Endometrial microvascular endothelial cells (primary cell): ENCODE measurements around the gene AUTS2. TPM values are rescaled to one million over a fixed set of nuclear protein-coding genes. Genes with fewer than 3 reads are reported as not detected.

Source experiments
- in situ Hi-C: cut with HindIII; loops from 2 replicates; pipeline ENCODE4 v1.10.0; 2017; ENCODE audit warnings: low sequenced_read_pairs, low pct_unique_long_range_greater_than_20kb; ENCODE audit errors: inconsistent ontology term
- total RNA-seq: library from RNA; depleted of rRNA; stranded (reverse); fragments of >200 nt; gene quantifications from one replicate; pipeline ENCODE4 v1.2.3, GENCODE V29; 2015; ENCODE audit errors: inconsistent ontology term

The AUTS2 gene
- total RNA-seq, 1 donor from 2014 or later: 0.09 TPM

DNA sequence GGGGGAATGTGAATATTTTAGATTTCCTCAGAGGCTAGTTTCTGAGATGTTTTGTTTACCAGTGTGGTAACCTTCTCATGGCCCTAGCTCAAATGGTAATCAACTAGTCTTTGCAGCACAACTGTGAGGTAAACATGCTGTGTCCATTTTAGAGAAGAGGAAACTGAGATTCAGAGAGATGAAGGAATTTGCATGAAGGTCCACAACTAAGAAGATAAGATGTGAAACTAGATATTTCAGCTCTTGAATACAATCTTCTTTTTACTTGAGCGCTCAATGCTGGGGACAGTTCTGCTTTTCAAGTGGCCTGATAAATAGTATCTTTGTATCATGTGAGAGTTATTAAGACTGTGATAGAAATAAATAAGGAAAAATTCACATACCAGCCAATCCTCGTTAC, 245.4 kb downstream of the AUTS2 start:
- in situ Hi-C loops: no loop called here

GRCh38 chr7:69844264-69844868, 246.1 kb downstream of the AUTS2 start:
- in situ Hi-C loops: no loop called here

- in situ Hi-C loops: no loop called here
Measured at GRCh38 chr7:69845721-69846495, 247.6 kb downstream of the AUTS2 start.

DNA sequence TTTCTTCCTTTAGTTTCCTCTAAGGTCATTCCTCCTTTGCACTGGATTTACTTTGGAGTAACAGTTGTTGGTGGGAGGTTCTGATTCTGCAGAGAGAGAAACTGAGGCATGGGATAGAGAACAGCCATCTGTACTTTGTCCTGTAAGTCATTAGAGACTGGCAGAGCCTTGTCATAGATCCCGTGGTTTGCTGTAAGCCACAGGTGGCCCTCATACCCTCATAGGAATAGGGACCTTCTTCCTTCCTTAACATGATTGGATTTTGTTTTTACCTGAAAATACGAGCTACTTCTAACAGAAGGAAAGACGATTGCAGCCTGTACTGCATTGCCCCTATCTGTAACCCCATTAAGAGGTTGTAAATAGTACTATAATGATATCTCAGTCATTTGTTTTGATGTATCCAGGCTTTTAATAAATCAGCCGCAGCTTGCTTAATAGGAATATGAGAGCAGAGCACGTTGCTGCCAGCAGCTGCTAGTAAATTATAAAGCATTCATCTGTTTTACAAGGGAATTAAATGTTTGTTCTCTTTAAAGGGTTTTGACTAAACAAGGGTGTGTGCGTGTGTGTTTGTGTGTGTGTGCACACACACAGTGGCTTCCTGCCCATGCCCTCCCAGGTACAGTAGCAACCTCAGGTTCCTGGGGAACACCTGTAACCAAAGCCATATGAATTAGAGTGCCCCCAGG, 249.8 kb downstream of the AUTS2 start:
- in situ Hi-C loops: no loop called here

DNA sequence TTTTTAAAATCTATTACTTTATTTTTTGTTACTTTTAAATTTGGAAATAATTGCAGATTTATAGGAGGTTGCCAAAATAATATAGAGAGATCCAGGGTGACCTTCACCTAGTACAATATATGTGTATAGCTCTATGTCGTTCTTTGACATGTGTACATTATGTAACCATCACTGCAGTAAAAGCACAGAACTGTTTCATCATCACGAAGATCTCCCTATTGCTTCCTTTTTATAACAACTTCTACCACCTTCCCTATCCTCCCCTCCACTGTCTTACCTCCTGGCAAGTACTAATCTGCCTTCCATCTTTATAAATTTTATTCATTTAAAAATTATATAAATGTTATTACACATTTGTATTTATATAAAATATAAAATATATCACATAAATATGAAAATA, 251.0 kb downstream of the AUTS2 start:
- in situ Hi-C loops: no loop called here

GRCh38 chr7:69857014-69857413, 258.7 kb downstream of the AUTS2 start:
- in situ Hi-C loops: no loop called here

GRCh38 chr7:69858471-69858870, 260.2 kb downstream of the AUTS2 start:
- in situ Hi-C loops: no loop called here

GRCh38 chr7:69859342-69859741, 261.1 kb downstream of the AUTS2 start:
- in situ Hi-C loops: no loop called here

DNA sequence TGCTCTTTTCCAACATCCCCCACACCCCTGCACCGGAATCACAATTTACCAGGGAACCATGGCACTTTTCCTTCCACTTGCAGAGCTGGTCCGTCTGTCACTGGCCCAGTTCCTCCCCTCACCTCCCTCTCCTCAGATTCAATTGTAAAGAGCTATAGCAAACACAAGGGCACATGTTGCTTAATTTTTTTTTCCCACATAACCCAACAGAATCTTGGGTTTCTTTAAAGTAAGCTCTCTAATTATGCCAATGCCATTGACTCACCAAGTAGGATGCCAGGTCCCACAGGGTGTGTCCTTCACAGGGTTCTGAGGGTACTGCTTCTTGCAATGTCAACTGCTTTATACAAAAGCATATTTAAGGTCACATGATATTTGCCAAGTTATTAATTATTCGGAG, 262.2 kb downstream of the AUTS2 start:
- in situ Hi-C loops: no loop called here

GRCh38 chr7:69860941-69861622, 262.8 kb downstream of the AUTS2 start:
- in situ Hi-C loops: no loop called here

DNA sequence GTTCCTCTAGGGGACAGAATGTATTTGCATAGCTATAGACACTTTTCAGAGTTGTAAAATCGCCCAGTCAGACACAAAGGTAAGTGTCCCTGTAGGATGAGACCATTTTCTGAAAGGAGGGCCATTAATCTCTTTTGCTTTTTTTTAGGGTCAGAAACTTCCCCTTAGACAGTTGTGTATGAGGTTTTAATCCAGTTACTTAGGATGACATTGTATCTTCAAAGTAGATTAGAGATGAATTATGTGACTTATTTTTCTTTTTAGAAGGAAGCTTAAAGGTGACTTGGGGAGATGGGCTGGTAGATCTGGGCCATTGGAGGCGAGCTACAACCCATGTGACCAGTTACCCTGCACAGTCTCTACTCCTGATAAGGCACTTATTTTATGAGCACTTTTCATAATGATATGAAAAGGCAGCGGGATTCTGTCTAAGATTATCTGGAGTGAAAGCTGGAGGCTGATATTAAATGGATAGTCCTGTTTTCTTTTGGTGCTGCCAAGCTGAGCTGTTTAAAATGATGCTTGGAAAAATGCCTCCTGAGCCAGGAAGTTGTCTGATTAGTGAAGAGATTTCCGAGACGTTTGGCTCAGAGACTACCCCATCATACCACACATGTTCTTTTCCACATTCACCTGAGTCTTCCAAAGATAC, 264.3 kb downstream of the AUTS2 start:
- in situ Hi-C loops: no loop called here

- in situ Hi-C loops: no loop called here
Measured at GRCh38 chr7:69864274-69864673, 266.0 kb downstream of the AUTS2 start.

GRCh38 chr7:69864822-69865221, 266.5 kb downstream of the AUTS2 start:
- in situ Hi-C loops: no loop called here

DNA sequence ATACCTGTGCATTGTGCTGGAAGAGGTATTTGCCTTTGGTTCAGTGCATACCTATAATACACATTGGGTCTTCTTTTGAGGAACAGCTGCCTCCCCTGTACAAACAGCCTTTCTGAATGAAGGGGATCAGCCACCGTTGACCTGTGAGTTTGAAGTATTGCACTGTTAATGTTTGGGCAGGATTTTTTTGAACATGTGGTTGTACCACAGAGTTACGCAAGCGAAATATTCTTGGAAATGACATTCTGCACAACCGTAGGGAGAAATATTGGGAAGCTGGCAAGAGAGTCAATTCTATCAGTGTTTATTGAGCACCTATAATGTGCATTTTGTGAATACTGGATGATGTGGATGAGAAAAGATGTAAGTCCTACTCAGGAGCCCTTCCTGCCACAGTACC, 270.6 kb downstream of the AUTS2 start:
- in situ Hi-C loops: no loop called here

DNA sequence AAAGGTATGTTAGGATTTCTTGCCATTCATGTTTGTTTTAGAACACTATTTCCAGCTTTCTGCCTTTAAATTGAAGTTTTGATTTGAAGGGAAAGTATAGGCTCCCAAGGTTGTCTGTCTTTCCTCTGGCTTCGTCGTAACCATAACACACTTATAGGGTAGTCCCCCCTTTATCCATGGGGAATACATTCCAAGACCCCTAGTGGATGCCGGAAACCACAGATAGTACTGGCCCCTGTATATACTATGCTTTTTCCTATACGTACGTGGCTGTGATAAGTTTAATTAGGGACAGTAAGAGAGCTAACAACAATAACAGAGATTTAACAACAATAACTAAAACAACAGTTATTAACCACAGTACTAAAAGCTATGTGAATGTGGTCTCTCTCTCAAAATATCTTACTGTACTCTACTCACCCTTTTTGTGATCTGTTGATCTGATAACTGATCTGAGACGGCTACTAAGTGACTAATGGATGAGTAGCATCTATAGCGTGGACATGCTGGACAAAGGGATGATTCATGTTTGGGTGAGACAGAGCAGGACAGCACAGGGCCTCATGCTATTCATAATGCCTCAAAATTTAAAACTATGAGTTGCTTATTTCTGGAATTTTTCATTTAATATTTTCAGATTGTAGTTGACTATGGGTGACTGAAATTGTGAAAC, 273.1 kb downstream of the AUTS2 start:
- in situ Hi-C loops: no loop called here

- in situ Hi-C loops: no loop called here
Measured at GRCh38 chr7:69871886-69872569, 273.8 kb downstream of the AUTS2 start.

GRCh38 chr7:69873512-69873911, 275.2 kb downstream of the AUTS2 start:
- in situ Hi-C loops: no loop called here

DNA sequence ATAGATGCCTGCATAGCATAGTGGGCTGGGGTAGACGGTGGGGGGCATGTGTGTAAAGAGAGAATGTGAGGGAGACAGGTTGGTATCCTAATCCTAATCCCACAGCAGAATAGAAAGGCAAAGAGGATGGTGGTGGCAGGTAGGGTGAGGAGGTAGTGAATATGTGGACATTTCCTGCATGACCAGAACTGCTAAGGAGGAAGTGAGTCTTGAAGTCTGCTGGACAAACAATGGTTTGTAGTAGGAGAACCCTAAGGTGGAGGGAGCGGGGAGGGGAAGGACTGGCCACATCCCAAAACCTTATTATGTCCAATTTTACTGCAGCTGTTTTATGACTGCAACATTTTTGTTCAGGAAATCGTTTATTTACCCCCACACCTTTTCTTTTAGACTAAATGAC, 279.7 kb downstream of the AUTS2 start:
- in situ Hi-C loops: no loop called here
